GM19099 (cell line): Measurements from ENCODE around the gene ZSWIM9.

ENCODE experiments used
- POLR2A ChIP-seq: IDR thresholded peaks from 3 replicates; pipeline ENCODE4 v1.6.1; 2011; ENCODE audit warnings: low read depth; ENCODE audit not compliant: insufficient read length; ENCODE audit errors: extremely low read depth

ZSWIM9 gene

GRCh38 chr19:48237057-48237456, 66.6 kb downstream of the ZSWIM9 start:
- no peak for TF ChIP-seq POLR2A

GRCh38 chr19:48239120-48239519, 68.6 kb downstream of the ZSWIM9 start:
- TF ChIP-seq POLR2A: no peak

GRCh38 chr19:48239582-48240141, 69.2 kb downstream of the ZSWIM9 start:
- TF ChIP-seq POLR2A: no peak

GRCh38 chr19:48244281-48244680, 73.8 kb downstream of the ZSWIM9 start:
- TF ChIP-seq POLR2A: no peak

- no peak for TF ChIP-seq POLR2A
These were observed 75.6 kb downstream of the ZSWIM9 start for GRCh38 chr19:48246101-48246500.

GRCh38 chr19:48247212-48247611, 76.7 kb downstream of the ZSWIM9 start:
- no peak for TF ChIP-seq POLR2A
